Lower leg skin (tissue), 4 donors: ENCODE data around the gene SPIRE1. TPM values are rescaled to one million over a fixed set of nuclear protein-coding genes. Genes with fewer than 3 reads are reported as not detected.

ENCODE experiments used
- DNase-seq, 2 donors: peaks; one replicate each; pipeline ENCODE4 v3.0.0-alpha.2; 2019; ENCODE audit warnings: low spot score in 2 of 2
- H3K4me3 ChIP-seq: fragments of 200-600 bp; sonication (generic); 2 replicates; pipeline ENCODE4 v1.5.1; 2017; ENCODE audit warnings: mild to moderate bottlenecking, low read depth; ENCODE audit not compliant: poor library complexity, severe bottlenecking
- CTCF ChIP-seq, 3 donors: fragments of 450-650 bp; IDR thresholded peaks; one replicate each; pipeline ENCODE4 v1.5.1; 2016; ENCODE audit warnings: antibody characterized with exemption in 3 of 3, mild to moderate bottlenecking in 3 of 3, moderate library complexity in 2 of 3
- POLR2A ChIP-seq, 2 donors: fragments of 450-650 bp; IDR thresholded peaks; one replicate each; pipeline ENCODE4 v1.6.1; 2016 to 2017; ENCODE audit warnings: antibody characterized with exemption in 2 of 2, mild to moderate bottlenecking in 1 of 2, moderate library complexity in 1 of 2
- WGBS, 2 donors: methylation state at CpG; one replicate each; pipeline ENCODE4 v1.1.5; 2018; 5-methylcytosine and 5-hydroxymethylcytosine counted together
- intact Hi-C: fragments of 100-400 bp; cut with DNase I; formaldehyde crosslinking; loops from one replicate; pipeline ENCODE4 v1.15.0; 2023; ENCODE audit warnings: low total_unique reads
- total RNA-seq, 4 donors: library from RNA; depleted of rRNA; stranded (reverse); fragments of >200 nt; gene quantifications; one replicate each; pipeline ENCODE4 v1.1.0, GENCODE V29; 2016

Gene SPIRE1
- total RNA-seq, 4 donors from 2014 or later = 22.5 to 56.5 (median 38.3) TPM

- DNase-seq = no peak
- TF ChIP-seq POLR2A (IDR thresholded peaks at IDR 0.05) (no peak), CTCF (IDR thresholded peaks at IDR 0.05) (no peak)
- H3K4me3 ChIP-seq = no peak overlapping the region
- WGBS, 2 donors = 90 to 95% methylated on average over 6 of the region's 6 CpGs
- intact Hi-C loops = no loop called here
Measured at GRCh38 chr18:12640881-12641200, 17.1 kb downstream of the SPIRE1 start.

- H3K4me3 ChIP-seq = no peak overlapping the region
- intact Hi-C loops = no loop called here
- no peak for TF ChIP-seq POLR2A (IDR thresholded peaks at IDR 0.05)
- TF ChIP-seq CTCF (IDR thresholded peaks at IDR 0.05) = no peak
- DNase-seq = no peak
- 50 to 80% methylated on average over 5 of the region's 5 CpGs for WGBS, 2 donors
Measured at GRCh38 chr18:12639990-12640880, 17.7 kb downstream of the SPIRE1 start.

GRCh38 chr18:12638644-12639124 is 19.2 kb downstream of the SPIRE1 start:
- WGBS, 2 donors = 64 to 79% methylated on average over 3 of the region's 3 CpGs
- no peak for TF ChIP-seq POLR2A (IDR thresholded peaks at IDR 0.05)
- no peak for TF ChIP-seq CTCF (IDR thresholded peaks at IDR 0.05)
- DNase-seq = no peak
- intact Hi-C loops = no loop called here
- H3K4me3 ChIP-seq = no peak overlapping the region

GRCh38 chr18:12637901-12638643 is 19.8 kb downstream of the SPIRE1 start:
- DNase-seq = no peak
- WGBS, 2 donors = 86 to 92% methylated on average over 4 of the region's 4 CpGs
- TF ChIP-seq CTCF (IDR thresholded peaks at IDR 0.05) (no peak), POLR2A (IDR thresholded peaks at IDR 0.05) (no peak)
- intact Hi-C loops = no loop called here
- no peak overlapping the region for H3K4me3 ChIP-seq

- DNase-seq = no peak
- TF ChIP-seq POLR2A (IDR thresholded peaks at IDR 0.05) (no peak), CTCF (IDR thresholded peaks at IDR 0.05) (no peak)
- H3K4me3 ChIP-seq = no peak overlapping the region
- WGBS, 2 donors = 89 to 93% methylated on average over 3 of the region's 3 CpGs
- intact Hi-C loops = no loop called here
Measured at GRCh38 chr18:12637393-12637792, 20.5 kb downstream of the SPIRE1 start.
